MM.1S (cell line): ENCODE measurements around the gene CXCR3.
"Not testable (repeated sequence)": the region's sequence is repeated elsewhere in the genome, so short reads cannot be mapped to it uniquely, and the experiment has no call there.

Experiments used
- DNase-seq: peaks from one replicate; pipeline ENCODE4 v3.0.0-alpha.2; 2015
- H2AFZ ChIP-seq: fragments of 300-600 bp; sonication (generic); 2 replicates; pipeline ENCODE4 v1.6.0; 2016; ENCODE audit warnings: antibody characterized with exemption, low read length
- H3F3A ChIP-seq: fragments of 300-600 bp; sonication (generic); 2 replicates; pipeline ENCODE4 v1.6.1; 2016; ENCODE audit warnings: mild to moderate bottlenecking, antibody characterized with exemption, low read length, moderate library complexity, mixed read lengths; ENCODE audit not compliant: insufficient read depth
- H3K27ac ChIP-seq: fragments of 300-600 bp; sonication (generic); 2 replicates; pipeline ENCODE4 v1.5.1; 2016; ENCODE audit warnings: mild to moderate bottlenecking, low read length
- H3K27me3 ChIP-seq: fragments of 300-600 bp; sonication (generic); replicated peaks from 2 replicates; pipeline ENCODE4 v1.6.0; 2016; ENCODE audit warnings: low read length; ENCODE audit not compliant: insufficient read depth
- H3K36me3 ChIP-seq: fragments of 300-600 bp; sonication (generic); replicated peaks from 2 replicates; pipeline ENCODE4 v1.6.1; 2016; ENCODE audit warnings: mild to moderate bottlenecking, low read length, mixed read lengths; ENCODE audit not compliant: insufficient read depth
- H3K4me1 ChIP-seq: fragments of 300-600 bp; sonication (generic); 2 replicates; pipeline ENCODE4 v1.6.1; 2016; ENCODE audit warnings: low read length, mixed read lengths
- H3K4me2 ChIP-seq: fragments of 300-600 bp; sonication (generic); 2 replicates; pipeline ENCODE4 v1.6.0; 2016; ENCODE audit warnings: low read depth, low read length
- H3K4me3 ChIP-seq: fragments of 300-600 bp; sonication (generic); 2 replicates; pipeline ENCODE4 v1.5.1; 2016; ENCODE audit warnings: low read length, mixed read lengths
- H3K79me2 ChIP-seq: fragments of 300-600 bp; sonication (generic); 2 replicates; pipeline ENCODE4 v1.6.1; 2016; ENCODE audit warnings: mixed run types, low read length, mixed read lengths
- H3K9ac ChIP-seq: fragments of 300-600 bp; sonication (generic); 2 replicates; pipeline ENCODE4 v1.6.1; 2016; ENCODE audit warnings: low read length, mixed read lengths
- H3K9me2 ChIP-seq: fragments of 300-600 bp; sonication (generic); replicated peaks from 2 replicates; pipeline ENCODE4 v1.6.1; 2016; ENCODE audit warnings: mild to moderate bottlenecking, low read length, mixed read lengths; ENCODE audit not compliant: insufficient read depth
- H3K9me3 ChIP-seq: fragments of 300-600 bp; sonication (generic); replicated peaks from 2 replicates; pipeline ENCODE4 v1.6.1; 2016; ENCODE audit warnings: mild to moderate bottlenecking, low read length, mixed read lengths; ENCODE audit not compliant: insufficient read depth
- H4K20me1 ChIP-seq: fragments of 300-600 bp; sonication (generic); 2 replicates; pipeline ENCODE4 v1.6.1; 2016; ENCODE audit warnings: mild to moderate bottlenecking, low read length, moderate library complexity, mixed read lengths; ENCODE audit not compliant: insufficient read depth
- EZH2 ChIP-seq: fragments of 300-600 bp; sonication (generic); optimal IDR thresholded peaks from 2 replicates; pipeline ENCODE3; 2017; ENCODE audit warnings: low read depth, mild to moderate bottlenecking, antibody characterized with exemption, low read length, mixed read lengths
- EZH2phosphoT487 ChIP-seq: fragments of 300-600 bp; sonication (generic); IDR thresholded peaks from 2 replicates; pipeline ENCODE4 v1.6.1; 2018; ENCODE audit warnings: antibody characterized with exemption, low read length
- TF ChIP-seq, protein P1 (sequence below): fragments of 300-600 bp; sonication (generic); IDR thresholded peaks from 2 replicates; pipeline ENCODE4 v1.5.1; 2016; ENCODE audit warnings: antibody characterized with exemption, low read length, mixed read lengths

Gene CXCR3

DNA sequence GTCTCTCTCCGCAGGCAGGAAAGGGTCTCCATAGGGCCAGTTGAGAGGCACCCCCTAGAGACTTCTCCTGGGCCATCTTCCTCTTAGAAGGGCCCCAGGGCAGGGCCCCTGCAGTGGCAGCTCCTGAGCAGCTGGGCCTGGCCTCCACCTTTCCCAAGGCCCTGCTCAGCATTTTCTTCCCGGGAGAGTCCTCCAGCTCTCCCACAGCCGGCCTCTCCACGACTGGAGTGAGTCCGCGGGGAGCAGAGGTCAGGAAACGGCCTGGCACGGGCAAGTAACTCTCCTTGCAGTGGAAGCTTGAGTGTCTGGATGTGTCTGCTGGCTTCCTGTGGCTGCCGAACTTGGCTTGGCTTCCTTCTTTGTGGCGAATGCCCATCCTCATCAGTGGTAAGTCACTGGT is 47.4 kb upstream of the CXCR3 start:
- Histone ChIP-seq H2AFZ (no peak overlapping the region), H3K4me1 (peaks cover 21% of the 10 kb centered on the region), H3K9me2 (no peaks in the 10 kb centered on the region), H3K27ac (no peak overlapping the region), H3K9me3 (no peaks in the 10 kb centered on the region), H3K4me2 (no peak overlapping the region), H3K9ac (no peak overlapping the region), H4K20me1 (no peaks in the 10 kb centered on the region), H3K4me3 (no peak overlapping the region), H3F3A (peaks cover 12% of the 10 kb centered on the region), H3K79me2 (no peaks in the 10 kb centered on the region), H3K36me3 (no peaks in the 10 kb centered on the region), H3K27me3 (no peaks in the 10 kb centered on the region)
- no peak for DNase-seq
- TF ChIP-seq EZH2phosphoT487 = no peak
- TF ChIP-seq, protein P1, sequence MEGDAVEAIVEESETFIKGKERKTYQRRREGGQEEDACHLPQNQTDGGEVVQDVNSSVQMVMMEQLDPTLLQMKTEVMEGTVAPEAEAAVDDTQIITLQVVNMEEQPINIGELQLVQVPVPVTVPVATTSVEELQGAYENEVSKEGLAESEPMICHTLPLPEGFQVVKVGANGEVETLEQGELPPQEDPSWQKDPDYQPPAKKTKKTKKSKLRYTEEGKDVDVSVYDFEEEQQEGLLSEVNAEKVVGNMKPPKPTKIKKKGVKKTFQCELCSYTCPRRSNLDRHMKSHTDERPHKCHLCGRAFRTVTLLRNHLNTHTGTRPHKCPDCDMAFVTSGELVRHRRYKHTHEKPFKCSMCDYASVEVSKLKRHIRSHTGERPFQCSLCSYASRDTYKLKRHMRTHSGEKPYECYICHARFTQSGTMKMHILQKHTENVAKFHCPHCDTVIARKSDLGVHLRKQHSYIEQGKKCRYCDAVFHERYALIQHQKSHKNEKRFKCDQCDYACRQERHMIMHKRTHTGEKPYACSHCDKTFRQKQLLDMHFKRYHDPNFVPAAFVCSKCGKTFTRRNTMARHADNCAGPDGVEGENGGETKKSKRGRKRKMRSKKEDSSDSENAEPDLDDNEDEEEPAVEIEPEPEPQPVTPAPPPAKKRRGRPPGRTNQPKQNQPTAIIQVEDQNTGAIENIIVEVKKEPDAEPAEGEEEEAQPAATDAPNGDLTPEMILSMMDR = no peak
- TF ChIP-seq EZH2 = no peak

DNA sequence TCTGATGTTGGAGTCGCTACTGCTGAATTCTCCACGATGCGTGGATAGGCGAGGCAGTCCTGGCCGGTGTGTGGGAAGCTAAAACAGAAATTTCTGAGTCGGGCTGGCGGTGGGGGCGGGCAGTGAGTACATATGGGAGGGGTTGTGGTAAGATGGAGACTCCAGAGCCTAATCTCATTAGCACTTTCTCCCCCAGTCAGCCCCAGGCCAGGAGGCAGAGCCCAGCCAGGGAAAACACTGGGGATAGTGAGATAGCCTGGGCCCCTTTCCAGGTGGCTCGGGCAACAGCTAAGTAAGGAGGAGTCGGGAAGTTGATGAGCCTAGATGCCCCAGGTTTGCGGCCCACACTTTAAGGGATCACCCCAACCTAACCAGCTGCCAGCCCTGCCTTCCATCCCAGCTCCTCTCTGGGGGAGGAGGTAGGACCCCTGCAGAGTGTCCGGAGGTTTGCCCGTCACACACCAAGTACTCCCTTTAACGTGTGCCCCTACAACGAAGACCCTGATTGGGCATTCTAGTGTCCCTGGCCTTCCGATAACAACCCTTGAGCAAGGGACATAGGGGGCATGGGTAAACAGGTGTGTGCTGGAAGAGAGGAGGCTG is 46.7 kb upstream of the CXCR3 start:
- TF ChIP-seq EZH2phosphoT487 (no peak), EZH2 (no peak)
- TF ChIP-seq, protein P1 = no peak
- no peaks in the 10 kb centered on the region for H4K20me1 ChIP-seq
- no peaks in the 10 kb centered on the region for H3K79me2 ChIP-seq
- no peak overlapping the region for H2AFZ ChIP-seq
- no peak overlapping the region for H3K4me3 ChIP-seq
- H3K4me1 ChIP-seq = peaks cover 15% of the 10 kb centered on the region
- no peaks in the 10 kb centered on the region for H3K36me3 ChIP-seq
- H3K27ac ChIP-seq = no peak overlapping the region
- no peaks in the 10 kb centered on the region for H3K9me2 ChIP-seq
- no peak for DNase-seq
- H3K9ac ChIP-seq = no peak overlapping the region
- H3K9me3 ChIP-seq = no peaks in the 10 kb centered on the region
- H3K4me2 ChIP-seq = no peak overlapping the region
- H3K27me3 ChIP-seq = no peaks in the 10 kb centered on the region
- H3F3A ChIP-seq = peaks cover 7% of the 10 kb centered on the region

DNA sequence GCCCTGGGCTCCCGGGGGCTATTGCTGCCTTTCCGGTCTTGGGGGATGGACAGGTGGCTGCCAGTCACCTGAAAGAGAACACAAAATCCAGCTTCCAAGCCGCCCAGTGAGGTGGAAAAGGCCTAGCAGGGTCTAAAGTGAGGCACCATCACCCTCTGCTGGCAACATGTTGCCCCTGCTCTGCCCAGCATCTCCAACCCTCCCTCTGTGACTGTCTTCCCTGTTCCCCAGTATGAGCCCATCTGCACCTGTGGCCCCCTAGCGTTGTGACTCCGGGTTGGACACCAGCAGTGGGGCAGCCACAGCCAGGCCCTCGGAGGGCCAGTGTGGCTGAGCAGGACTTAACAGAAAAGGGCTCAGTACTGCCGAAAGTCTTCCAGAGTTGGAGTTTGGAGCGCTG is 45.9 kb upstream of the CXCR3 start:
- not testable (repeated sequence) for H4K20me1 ChIP-seq, H3K9ac ChIP-seq, H3K79me2 ChIP-seq, H2AFZ ChIP-seq, H3F3A ChIP-seq, H3K4me3 ChIP-seq, H3K4me2 ChIP-seq, H3K9me3 ChIP-seq, H3K36me3 ChIP-seq, H3K9me2 ChIP-seq, H3K27me3 ChIP-seq
- Histone ChIP-seq H3K4me1 (peaks cover 15% of the 10 kb centered on the region), H3K27ac (peak overlapping the region; percentile 80; the same call in 1 of the 2 replicates)
- peak; percentile 62 for DNase-seq
- TF ChIP-seq, protein P1 = peak; percentile 64

DNA sequence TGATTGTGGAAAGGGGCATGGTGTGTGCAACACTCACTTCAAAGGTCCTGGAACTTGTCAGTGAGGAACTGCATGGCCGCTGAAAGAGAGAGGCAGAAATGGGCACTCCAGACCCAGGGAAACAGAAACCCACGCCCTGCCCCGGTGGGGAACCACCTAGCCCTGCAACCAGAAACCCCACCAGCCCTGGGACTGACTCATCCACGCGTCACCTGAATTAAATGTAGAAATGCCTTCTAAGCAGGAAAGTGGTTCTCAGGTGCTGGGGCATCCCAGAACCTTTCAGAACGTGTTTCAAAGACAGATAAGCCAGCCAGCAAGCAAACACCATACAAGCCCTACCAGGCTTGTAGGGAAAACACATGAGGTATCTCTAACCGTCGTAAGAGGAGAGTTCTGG is 44.9 kb upstream of the CXCR3 start:
- H3K9me2 ChIP-seq, H3K9me3 ChIP-seq, H4K20me1 ChIP-seq, H3K36me3 ChIP-seq, H3K27me3 ChIP-seq, H3F3A ChIP-seq, H3K4me3 ChIP-seq, H3K79me2 ChIP-seq: not testable (repeated sequence)
- Histone ChIP-seq H3K9ac (peak overlapping the region; percentile 54; the same call in 1 of the 2 replicates), H3K4me1 (peaks cover 15% of the 10 kb centered on the region), H2AFZ (peak overlapping the region; percentile 53), H3K4me2 (peak overlapping the region; percentile 66), H3K27ac (peak overlapping the region; percentile 80; the same call in 1 of the 2 replicates)
- peak; percentile 65 for DNase-seq

DNA sequence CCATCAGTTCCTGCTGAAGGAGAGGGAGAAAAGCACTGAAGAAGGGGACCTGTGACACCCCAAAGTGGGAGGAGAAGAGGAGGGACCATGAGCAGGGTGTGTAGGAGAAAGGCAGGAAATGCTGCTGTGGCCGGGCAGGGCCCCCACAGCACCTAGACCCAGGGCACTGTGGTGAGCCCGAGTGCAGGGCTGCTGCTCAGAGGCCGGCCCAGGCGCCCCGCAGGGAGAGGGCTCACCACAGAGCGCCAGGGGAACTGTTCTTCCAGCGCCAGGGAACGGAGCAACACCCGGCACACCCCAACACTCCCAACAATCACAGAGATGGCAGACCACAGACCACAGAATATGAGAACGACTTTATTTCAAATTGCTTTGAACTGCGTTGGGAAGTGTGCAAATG is 44.3 kb upstream of the CXCR3 start:
- not testable (repeated sequence) for H3K36me3 ChIP-seq, H2AFZ ChIP-seq, H3F3A ChIP-seq, H3K4me2 ChIP-seq, H3K79me2 ChIP-seq, H3K9me2 ChIP-seq, H3K9ac ChIP-seq, H3K4me3 ChIP-seq, H4K20me1 ChIP-seq, H3K9me3 ChIP-seq, H3K27ac ChIP-seq, H3K27me3 ChIP-seq, DNase-seq
- H3K4me1 ChIP-seq = peaks cover 15% of the 10 kb centered on the region
